Stimulated activated naive CD8-positive, alpha-beta T cell treated with anti-CD3 and anti-CD28 coated beads, Interleukin-15, amount 100 ng/mL, for 72 hours (primary cell): ENCODE results near the gene PHF2.

Experiments used
- ATAC-seq: fragments of 150-1000 bp; cut with Tn5 transposase; 2 replicates; pipeline ENCODE4 v1.10.0; 2021; ENCODE audit warnings: mild to moderate bottlenecking, moderate library complexity
- DNase-seq, 2 donors: peaks; one replicate each; pipeline ENCODE4 v3.0.0; 2021 to 2022
- H3K27ac Mint-ChIP-seq, 2 donors: one replicate each; pipeline ENCODE4 v1.8.0; 2022; ENCODE audit warnings: mild to moderate bottlenecking in 2 of 2, mixed read lengths in 2 of 2, moderate library complexity in 2 of 2
- H3K27me3 Mint-ChIP-seq: one replicate; pipeline ENCODE4 v1.8.0; 2022; ENCODE audit warnings: mixed read lengths
- H3K4me1 Mint-ChIP-seq: one replicate; pipeline ENCODE4 v1.8.0; 2022; ENCODE audit warnings: mild to moderate bottlenecking, mixed read lengths
- H3K4me3 Mint-ChIP-seq, 2 donors: one replicate each; pipeline ENCODE4 v1.8.0; 2022; ENCODE audit warnings: mild to moderate bottlenecking in 2 of 2, mixed read lengths in 2 of 2, moderate library complexity in 1 of 2
- H3K9me3 Mint-ChIP-seq, 2 donors: one replicate each; pipeline ENCODE4 v1.8.0; 2022; ENCODE audit warnings: mixed read lengths in 2 of 2

PHF2 gene

GRCh38 chr9:93577078-93577974 is 942 bp downstream of the PHF2 start:
- peak; percentile 40 for ATAC-seq
- peak; percentile 31 to 35 for DNase-seq
- H3K27me3 Mint-ChIP-seq = no peaks in the 10 kb centered on the region

DNA sequence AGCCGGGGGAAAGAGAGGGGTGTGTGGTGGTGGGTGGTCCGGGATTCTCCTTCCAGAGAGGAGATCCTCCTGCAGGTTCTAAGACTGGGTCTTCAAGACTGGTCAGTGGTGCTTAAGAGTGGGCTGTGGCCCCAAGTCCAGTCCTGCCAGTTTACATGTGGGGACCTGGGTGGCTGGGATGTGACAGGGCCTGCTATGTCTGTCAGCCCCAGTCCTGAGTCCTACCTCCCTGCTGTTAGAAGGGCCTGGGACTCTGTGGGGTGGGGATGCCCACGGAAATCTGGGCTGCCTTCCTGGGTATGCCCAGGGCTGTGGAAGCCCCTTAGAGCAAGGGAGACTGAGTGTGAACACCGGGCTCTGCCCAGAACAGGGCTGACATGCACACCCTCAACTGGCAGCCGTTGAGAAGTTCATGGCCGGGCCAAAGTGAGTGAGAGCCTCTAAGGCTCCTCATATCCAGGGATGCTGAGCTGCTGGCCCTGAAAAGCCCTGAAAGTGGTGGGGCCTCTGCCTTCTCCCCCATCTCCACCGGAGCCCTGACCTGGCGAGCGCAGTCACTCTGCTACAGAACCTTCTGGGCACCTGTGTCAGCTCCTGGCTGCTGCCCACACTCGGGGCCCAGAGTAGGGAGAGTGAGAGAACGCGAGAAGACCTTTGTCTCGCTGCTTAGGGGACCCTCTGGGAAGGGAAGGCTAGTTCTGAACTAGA is 1.7 kb downstream of the PHF2 start:
- H3K4me1 Mint-ChIP-seq = peaks cover 61% of the 10 kb centered on the region
- H3K9me3 Mint-ChIP-seq = no peaks in the 10 kb centered on the region
- no peaks in the 10 kb centered on the region for H3K27me3 Mint-ChIP-seq
- peak overlapping the region; percentile 89 to 90 for H3K27ac Mint-ChIP-seq
- DNase-seq (no peak), ATAC-seq (no peak)
- H3K4me3 Mint-ChIP-seq = peak overlapping the region; percentile 86 to 87

More at GRCh38 chr9:93577078-93577974, 942 bp downstream of the PHF2 start:
- Mint-ChIP-seq H3K4me1 (peaks cover 59% of the 10 kb centered on the region), H3K4me3 (peak overlapping the region; percentile 86 to 87), H3K9me3 (no peaks in the 10 kb centered on the region), H3K27ac (peak overlapping the region; percentile 89 to 90)

DNA sequence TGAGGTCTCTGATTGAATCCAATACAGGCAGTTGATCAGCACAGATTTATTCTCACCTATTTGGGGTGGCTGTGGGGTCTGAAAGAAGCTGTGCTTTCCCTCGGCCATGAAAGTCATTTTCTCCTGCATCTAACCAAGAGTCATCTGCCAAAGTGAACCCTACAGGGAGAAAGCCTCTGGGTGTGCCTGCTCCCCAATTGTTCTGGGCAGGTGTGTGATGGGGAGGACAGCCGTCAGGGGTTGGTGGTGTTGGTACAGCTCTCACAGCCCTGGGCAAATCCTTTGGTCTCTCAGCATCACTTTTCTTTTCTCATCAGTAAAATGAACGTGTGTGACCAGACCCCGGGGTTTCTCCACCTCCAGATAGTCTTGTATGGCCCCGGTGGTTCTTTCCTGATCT is 2.5 kb downstream of the PHF2 start:
- ATAC-seq = no peak
- H3K4me3 Mint-ChIP-seq = no peak overlapping the region
- peaks cover 61% of the 10 kb centered on the region for H3K4me1 Mint-ChIP-seq
- H3K27me3 Mint-ChIP-seq = no peaks in the 10 kb centered on the region
- H3K27ac Mint-ChIP-seq = no peak overlapping the region
- DNase-seq = no peak
- H3K9me3 Mint-ChIP-seq = no peaks in the 10 kb centered on the region

DNA sequence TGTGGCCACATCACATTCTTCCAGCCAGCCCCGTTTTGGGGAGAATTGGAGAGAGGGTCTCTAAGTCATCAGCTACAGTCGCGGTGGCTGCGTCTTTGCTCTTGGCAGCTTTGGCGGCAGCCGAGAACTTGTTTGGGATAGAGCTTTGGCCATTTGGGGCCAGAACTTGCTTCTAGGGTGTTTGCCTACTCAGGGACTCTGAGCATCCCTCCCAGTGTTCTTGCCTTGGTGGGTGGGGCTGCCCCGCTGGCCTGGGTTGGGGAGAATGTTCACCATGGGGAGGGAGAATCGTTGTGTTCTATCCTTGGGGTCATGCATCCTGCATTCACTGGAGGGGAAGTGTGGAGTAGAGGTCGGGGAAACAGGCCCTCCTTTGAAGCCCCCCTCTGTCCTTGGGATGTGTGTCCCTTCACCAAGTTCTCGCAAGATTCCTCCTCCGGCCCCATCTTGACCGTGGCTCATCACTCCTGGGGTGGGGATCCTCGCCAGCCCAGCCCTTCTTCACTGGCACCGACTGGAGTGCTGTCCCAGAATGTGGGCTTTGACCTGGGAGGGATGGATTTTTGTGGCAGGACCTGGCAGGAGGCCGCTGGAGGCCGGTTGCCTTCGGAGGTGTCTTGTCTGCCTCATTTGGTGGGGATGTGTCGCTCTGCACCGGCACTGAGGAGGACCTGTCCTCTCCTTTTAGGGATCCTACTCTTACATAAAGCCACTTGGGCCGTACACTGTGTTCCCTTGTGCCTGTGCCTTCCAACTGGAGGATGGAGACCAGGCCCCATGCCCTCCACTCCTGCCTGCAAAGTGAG is 3.5 kb downstream of the PHF2 start:
- Mint-ChIP-seq H3K4me3 (no peak overlapping the region), H3K27ac (peak overlapping the region in 1 of 2 donors; percentile 55), H3K4me1 (peaks cover 54% of the 10 kb centered on the region), H3K27me3 (no peaks in the 10 kb centered on the region), H3K9me3 (peaks cover 4 to 9% of the 10 kb centered on the region in 2 donors)
- ATAC-seq (no peak), DNase-seq (no peak)

DNA sequence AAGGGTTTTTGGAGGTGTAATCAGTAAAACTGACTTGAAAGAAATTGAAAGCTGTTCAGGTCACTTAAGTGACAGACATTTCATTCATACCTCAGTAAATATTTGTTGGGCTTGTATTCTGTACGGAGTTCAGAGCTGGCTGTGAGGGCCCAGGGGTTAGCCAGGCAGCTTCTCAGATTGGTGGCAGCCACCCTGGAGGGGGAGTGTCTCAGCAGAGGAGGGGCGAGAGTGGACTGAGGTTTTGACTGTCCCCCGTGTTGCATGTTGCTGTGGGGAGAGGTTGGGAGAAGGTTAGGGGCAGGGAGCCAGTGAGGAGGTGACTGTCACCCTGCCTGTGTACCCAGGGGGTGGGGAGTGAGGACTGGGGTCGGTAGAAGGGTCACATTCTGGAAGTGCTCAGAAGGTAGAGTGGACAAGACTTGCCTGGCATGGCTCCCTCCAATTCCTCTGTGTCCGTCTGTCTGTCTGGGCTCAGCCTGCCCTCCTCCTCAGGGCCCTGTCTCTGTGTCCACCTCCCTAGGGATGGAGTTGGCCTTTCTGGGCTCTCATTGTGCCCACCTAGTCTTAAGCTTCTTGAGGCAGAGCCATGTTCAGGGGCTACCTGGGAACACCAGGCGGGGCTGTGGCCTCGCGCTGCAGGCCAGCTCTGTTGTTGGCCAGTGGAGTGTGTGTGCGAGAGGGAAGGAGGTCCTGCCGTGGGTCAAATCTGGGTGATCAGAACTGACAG is 4.4 kb downstream of the PHF2 start:
- peak overlapping the region; percentile 48 to 55 for H3K27ac Mint-ChIP-seq
- no peak overlapping the region for H3K4me3 Mint-ChIP-seq
- no peak for ATAC-seq
- H3K4me1 Mint-ChIP-seq = peaks cover 46% of the 10 kb centered on the region
- H3K9me3 Mint-ChIP-seq = peaks cover 4 to 11% of the 10 kb centered on the region in 2 donors
- no peak for DNase-seq
- H3K27me3 Mint-ChIP-seq = no peaks in the 10 kb centered on the region

DNA sequence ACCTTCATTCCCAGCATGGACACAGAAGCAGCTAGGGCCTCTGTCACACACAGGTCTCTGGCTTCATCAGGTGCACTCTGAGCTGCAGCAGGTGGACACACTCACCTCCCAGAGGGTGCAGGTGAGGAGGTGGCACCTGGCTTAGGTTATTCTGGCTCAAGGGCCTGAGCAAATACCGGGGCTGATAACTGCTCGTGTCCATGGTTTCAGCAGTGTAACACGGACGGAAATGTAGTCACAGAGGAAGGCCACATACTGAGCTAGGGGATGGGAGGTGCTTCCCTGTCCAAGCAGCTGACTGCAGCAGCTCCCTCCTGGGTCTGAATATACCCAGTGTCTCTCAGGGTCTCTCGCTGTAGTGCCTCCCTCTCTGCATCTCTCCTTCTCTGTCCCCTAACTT is 5.7 kb downstream of the PHF2 start:
- DNase-seq (no peak), ATAC-seq (no peak)
- no peak overlapping the region for H3K27ac Mint-ChIP-seq
- no peak overlapping the region for H3K4me3 Mint-ChIP-seq
- peaks cover 53% of the 10 kb centered on the region for H3K4me1 Mint-ChIP-seq
- no peaks in the 10 kb centered on the region for H3K27me3 Mint-ChIP-seq
- peaks cover 4 to 11% of the 10 kb centered on the region in 2 donors for H3K9me3 Mint-ChIP-seq

- Mint-ChIP-seq H3K4me1 (peaks cover 55% of the 10 kb centered on the region), H3K9me3 (peaks cover 4 to 11% of the 10 kb centered on the region in 2 donors), H3K27me3 (no peaks in the 10 kb centered on the region), H3K4me3 (no peak overlapping the region), H3K27ac (no peak overlapping the region)
- ATAC-seq = no peak
- no peak for DNase-seq
Observed at GRCh38 chr9:93582550-93582949, 6.2 kb downstream of the PHF2 start.

DNA sequence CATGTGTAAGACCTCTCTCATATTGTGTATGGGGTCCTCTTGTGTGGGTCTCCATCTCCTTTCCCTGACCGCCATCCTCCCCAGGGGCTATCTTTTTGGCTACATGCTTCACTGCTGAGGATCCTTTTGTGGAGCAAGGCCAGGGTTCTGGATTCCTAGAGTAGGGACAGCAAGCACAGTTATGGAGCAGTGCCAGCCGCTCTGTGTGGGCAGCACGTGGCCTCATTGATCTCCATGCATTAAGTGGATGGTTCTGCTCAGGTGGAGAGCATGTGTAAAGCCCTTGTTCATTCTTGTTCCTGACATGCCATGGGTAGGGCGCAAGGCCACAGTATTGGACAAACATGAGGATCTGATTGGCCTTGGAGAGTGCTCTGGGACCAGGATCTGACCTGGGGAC is 8.9 kb downstream of the PHF2 start:
- peaks cover 55% of the 10 kb centered on the region for H3K4me1 Mint-ChIP-seq
- no peak for ATAC-seq
- no peak overlapping the region for H3K27ac Mint-ChIP-seq

GRCh38 chr9:93585695-93586094 is 9.3 kb downstream of the PHF2 start:
- Mint-ChIP-seq H3K4me1 (peaks cover 55% of the 10 kb centered on the region), H3K27me3 (no peaks in the 10 kb centered on the region), H3K27ac (no peak overlapping the region), H3K9me3 (peaks cover 4 to 11% of the 10 kb centered on the region in 2 donors), H3K4me3 (no peak overlapping the region)
- ATAC-seq = no peak
- no peak for DNase-seq

More for the DNA sequence above, 8.9 kb downstream of the PHF2 start:
- H3K4me3 Mint-ChIP-seq = no peak overlapping the region
- DNase-seq = no peak
- H3K9me3 Mint-ChIP-seq = peaks cover 4 to 11% of the 10 kb centered on the region in 2 donors
- no peaks in the 10 kb centered on the region for H3K27me3 Mint-ChIP-seq

DNA sequence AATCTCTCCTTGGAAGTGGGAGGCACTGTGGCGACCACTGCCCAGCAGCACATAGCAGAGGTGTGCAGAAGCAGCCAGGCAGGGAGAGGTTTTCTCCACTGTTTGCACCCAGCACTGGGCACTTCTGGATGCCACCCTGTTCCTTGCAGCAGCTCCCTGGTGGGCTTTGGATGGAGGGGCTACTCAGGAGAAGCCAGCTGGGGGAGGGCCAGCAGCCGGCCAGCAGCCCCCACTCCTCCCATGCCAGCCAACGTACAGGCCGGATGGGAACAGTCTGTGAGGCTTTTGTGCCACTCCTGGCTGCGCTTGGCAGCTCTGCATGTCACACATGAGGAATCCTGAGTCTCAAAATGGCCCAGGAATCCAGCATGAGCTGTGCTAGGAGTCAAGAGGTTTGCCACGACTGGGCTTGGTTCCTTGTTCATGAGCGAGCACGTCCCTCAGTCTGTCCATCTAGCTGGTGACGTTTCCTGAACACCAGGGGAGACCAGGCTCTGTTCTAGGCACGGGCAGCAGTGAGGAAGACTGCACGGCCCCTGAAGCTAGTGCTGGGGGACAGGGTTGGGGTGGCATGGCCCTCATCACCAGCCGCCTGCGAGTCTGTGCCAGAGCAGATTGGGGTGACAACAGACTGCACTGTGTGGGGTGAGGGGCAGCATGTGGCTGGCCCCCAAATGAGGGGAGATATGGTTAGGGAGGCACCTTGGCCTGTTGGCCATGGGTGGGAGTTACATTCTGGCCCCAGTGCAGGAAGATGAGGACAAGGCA is 10.1 kb downstream of the PHF2 start:
- Mint-ChIP-seq H3K27ac (no peak overlapping the region), H3K4me1 (peaks cover 54% of the 10 kb centered on the region), H3K27me3 (no peaks in the 10 kb centered on the region), H3K9me3 (peaks cover 4 to 11% of the 10 kb centered on the region in 2 donors), H3K4me3 (no peak overlapping the region)
- DNase-seq (no peak), ATAC-seq (no peak)

GRCh38 chr9:93587284-93587650 is 10.9 kb downstream of the PHF2 start:
- DNase-seq (no peak), ATAC-seq (peak; percentile 33)
- H3K27ac Mint-ChIP-seq = no peak overlapping the region
- peaks cover 4 to 11% of the 10 kb centered on the region in 2 donors for H3K9me3 Mint-ChIP-seq
- no peak overlapping the region for H3K4me3 Mint-ChIP-seq
- H3K27me3 Mint-ChIP-seq = no peaks in the 10 kb centered on the region
- H3K4me1 Mint-ChIP-seq = peaks cover 59% of the 10 kb centered on the region

DNA sequence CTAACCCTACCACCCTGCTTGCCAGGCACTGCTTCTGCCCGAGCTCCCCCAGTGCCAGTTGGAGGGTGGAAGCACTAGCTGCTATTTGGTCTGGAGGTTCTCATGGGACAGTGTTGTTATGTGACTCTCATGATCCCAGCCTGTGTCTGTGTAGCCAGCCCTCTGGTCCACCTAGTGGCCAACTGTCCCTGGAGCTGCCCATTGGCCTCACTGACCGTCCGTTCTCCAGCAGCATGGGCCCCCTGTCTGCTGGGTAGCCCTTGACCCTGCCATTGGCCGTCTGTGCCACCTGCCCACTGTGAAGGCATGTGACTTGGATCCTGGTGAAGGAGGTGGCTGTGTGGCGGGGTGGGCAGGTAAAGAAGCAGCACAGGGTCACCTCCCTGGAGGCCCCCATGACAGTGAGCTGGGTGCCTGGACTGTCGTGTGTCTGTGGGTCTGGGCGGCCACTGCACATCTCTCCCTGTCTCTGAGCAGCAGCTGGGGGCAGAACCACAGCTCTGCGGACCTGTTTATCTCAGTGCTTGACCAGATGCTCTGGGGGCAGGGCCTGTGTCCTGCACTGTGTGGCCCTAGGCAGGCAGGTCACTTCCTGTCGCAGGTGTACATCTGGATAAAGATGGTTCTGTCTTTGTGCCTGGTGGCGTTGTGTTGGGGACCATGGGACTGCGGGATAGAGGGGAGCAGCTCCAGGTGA is 11.4 kb downstream of the PHF2 start:
- no peak for DNase-seq
- H3K27me3 Mint-ChIP-seq = no peaks in the 10 kb centered on the region
- H3K9me3 Mint-ChIP-seq = peaks cover 4 to 11% of the 10 kb centered on the region in 2 donors
- ATAC-seq = no peak
- no peak overlapping the region for H3K4me3 Mint-ChIP-seq
- peaks cover 61% of the 10 kb centered on the region for H3K4me1 Mint-ChIP-seq
- H3K27ac Mint-ChIP-seq = peak overlapping the region in 1 of 2 donors; percentile 90

- peaks cover 4 to 11% of the 10 kb centered on the region in 2 donors for H3K9me3 Mint-ChIP-seq
- no peak overlapping the region for H3K4me3 Mint-ChIP-seq
- DNase-seq = no peak
- no peak for ATAC-seq
- H3K27me3 Mint-ChIP-seq = no peaks in the 10 kb centered on the region
- peaks cover 67% of the 10 kb centered on the region for H3K4me1 Mint-ChIP-seq
- peak overlapping the region in 1 of 2 donors; percentile 72 for H3K27ac Mint-ChIP-seq
Observed at GRCh38 chr9:93588641-93589609, 12.5 kb downstream of the PHF2 start.
